Right renal cortex interstitium (tissue), 3 donors: Measurements from ENCODE around the gene EEPD1. TPM values are rescaled to one million over a fixed set of nuclear protein-coding genes. Genes with fewer than 3 reads are reported as not detected.
"Not testable (repeated sequence)": the region's sequence is repeated elsewhere in the genome, so short reads cannot be mapped to it uniquely, and the experiment has no call there.

Experiments
- DNase-seq, 3 donors: peaks; one replicate each; pipeline ENCODE4 v3.0.0-alpha.2; 2013; ENCODE audit warnings: low read depth in 3 of 3, low spot score in 2 of 3
- polyA plus RNA-seq, 3 donors: library from polyadenylated mRNA; unstranded; fragments of 120-200 nt; gene quantifications; one replicate each; pipeline ENCODE4 v1.2.1, GENCODE V29; 2013; ENCODE audit not compliant: insufficient read length in 3 of 3

The EEPD1 gene
- polyA plus RNA-seq, 3 donors = 6.0 to 6.4 (median 6.1) TPM

DNA sequence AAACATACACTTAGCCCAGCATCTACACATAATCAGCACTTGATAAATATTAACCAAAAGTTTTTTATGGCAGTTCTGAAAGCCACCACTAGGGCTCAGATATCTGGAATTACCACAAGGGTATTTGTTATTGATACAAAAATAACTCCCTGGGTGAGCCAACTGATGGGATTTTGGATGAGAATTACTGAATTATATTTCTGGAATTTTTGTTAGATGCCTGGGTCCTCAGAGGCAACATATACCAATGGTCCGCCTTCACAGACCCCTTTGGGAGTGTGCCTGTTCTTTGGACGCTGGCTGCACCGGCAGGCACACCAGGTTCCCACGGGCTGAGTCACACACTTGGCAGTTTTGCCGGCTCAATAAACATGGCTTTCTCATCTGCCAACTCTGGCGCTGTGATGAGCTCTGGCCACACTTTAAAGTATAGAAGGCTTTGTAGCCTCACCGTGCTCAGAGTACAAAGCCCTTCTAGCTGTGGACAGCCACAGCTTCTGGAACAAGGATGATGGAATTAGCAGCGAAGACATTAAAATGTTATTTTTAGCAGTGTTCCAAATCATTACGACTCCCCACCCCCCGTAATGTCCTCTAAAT, 24.5 kb upstream of the EEPD1 start:
- no peak for DNase-seq

GRCh38 chr7:36129048-36129534, 24.0 kb upstream of the EEPD1 start:
- DNase-seq = no peak

GRCh38 chr7:36130236-36130945, 22.7 kb upstream of the EEPD1 start:
- DNase-seq = no peak

DNA sequence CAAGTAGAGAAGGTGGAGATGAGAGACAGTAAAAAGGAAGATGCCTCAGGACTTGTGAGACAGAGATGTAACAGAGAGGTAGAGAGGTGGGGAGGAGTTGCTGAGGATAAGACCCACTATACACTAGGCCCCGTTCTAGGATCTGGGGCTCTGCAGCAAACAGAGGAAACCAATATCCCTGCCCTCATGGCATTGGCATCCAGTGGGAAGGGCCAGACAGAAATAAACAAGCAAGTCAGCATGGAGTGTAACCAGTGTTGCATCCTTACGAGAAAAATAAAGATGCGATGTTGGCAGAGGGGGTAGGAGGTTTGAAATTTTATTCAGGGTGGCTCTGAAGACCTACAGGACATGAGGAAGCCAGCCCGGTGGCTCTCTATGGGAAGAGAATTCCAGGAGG, 22.0 kb upstream of the EEPD1 start:
- DNase-seq = no peak

GRCh38 chr7:36131499-36131898, 21.6 kb upstream of the EEPD1 start:
- no peak for DNase-seq

DNA sequence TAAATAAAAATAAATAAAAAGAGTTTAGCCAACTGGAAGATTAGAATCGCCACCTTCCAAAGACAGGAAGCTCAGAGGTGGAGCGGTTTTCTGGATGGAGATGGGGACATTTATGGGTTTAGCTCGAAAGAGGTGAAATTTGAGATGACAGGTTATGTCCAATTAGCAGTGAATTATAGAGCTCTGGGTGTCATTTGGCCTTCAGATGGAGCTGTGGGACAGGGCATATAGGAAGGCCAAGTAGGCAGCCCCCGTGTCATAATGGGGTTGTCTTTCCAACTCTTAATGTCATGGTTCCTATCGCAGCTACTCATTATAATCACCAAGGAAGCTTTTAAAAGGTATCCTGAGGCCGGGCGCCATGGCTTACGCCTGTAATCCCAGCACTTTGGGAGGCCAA, 21.0 kb upstream of the EEPD1 start:
- no peak for DNase-seq

DNA sequence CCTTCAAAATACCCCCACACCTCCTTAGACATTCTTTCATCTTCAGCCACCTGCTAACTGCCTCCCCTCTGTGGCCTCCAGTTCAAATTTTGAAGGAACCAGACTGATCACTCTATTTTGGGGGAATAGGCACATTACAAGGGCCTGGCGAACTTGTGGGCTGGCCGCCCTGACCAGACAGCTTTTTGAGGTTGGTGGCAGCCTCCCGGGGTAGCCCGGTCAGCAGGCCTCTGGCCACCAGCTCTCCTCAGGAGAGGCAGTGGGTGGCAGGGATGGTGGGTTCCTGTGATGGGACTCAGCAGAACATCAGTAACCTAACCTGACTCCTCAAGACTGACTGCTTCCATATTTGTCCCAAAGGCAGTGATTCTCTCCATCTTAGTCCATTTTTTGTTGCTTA, 17.4 kb upstream of the EEPD1 start:
- DNase-seq = no peak

- DNase-seq = no peak
These were observed 15.8 kb upstream of the EEPD1 start for GRCh38 chr7:36137258-36137657.

DNA sequence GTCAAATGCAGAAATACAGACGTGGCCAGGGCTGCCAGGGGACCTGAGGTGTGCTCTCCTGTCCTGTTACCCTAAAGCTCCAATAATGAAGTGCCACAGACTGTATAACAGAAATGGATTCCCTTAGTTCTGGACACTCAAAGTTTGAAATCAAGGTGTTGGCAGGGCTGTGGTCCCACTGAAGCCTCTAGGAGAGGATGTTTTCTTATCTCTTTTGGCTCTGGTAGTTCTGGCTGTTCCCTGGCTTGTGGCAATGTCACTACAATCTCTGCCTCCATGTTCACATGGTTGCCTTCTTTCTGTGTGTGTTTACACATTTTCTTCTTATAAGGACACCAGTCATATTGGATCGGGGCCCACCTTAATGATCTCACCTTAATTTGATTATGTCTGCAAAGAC, 15.3 kb upstream of the EEPD1 start:
- DNase-seq = no peak

DNA sequence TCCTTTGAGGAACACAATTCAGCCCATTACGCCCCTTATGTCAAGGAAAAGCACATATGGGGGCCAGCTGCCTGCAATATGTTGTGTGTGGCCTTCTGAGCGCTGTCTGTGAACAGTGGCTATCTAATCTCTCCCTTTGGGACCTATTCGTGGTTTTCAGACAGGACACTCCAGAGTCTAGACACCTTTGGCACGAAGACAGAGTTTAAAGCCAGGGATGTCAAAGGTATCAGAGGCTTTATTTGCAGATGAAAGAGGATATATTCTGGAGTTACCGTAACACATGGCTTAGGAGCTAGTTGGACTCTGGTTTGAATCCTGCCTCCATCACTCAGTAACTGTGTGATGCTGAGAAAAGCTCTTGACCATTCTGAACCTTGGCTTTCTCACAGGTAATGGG, 14.8 kb upstream of the EEPD1 start:
- DNase-seq = no peak

DNA sequence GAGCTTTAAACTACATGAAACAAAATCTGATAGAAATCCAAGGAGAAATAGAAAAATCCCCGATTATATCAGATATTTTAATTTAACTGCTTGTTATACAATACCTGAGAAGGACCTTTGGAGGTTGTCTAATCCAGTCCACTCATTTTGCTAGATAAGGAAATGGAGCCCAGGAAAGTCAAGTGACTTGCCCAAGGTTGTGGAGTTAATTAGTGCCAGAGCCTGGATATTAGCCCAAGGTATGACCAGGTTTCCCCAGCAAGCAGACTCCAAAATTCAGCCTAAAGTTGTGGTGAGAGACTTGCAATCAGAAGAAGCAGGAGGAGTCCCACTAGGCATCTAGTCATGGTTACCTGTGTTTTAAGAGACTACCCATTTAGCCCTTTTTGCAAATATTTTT, 11.7 kb upstream of the EEPD1 start:
- no peak for DNase-seq

DNA sequence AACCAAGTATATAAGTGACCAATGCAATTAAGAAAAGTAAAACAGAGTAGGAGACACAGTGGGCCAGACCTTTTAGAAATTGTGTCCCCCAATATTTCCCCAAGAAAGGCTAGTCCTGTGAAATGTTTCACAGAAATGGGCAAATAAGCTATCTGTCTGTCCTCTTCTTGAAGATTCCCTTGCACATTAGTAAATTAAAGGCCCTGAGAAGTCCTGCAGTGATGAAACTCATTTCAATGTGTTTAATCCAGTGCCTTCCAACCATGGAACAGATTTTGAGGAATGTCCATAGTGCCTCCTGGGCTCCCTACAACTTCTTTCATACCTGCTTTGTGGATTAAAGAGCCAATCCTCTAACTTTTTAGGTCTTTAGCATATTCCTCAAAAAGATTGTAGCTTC, 11.2 kb upstream of the EEPD1 start:
- DNase-seq = no peak

DNA sequence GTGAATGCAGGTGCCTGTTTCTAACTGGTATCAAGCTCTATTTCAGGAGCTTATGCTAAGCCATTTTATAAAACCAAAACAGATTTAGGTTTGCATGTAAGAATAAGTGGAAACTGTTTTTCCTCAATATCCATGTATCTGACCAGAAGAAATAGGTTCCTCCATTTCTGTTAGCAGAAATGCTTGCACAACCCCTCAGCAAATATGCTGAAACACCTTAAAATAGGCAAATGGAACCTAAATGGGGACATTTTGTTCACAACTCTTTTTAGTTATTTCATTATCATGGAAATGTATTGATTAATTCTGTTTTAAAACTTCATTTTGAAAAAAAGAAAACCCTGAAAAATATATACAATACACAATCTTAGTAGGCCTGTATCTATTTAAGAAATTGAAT, 8.9 kb upstream of the EEPD1 start:
- no peak for DNase-seq

GRCh38 chr7:36145686-36146085, 7.4 kb upstream of the EEPD1 start:
- no peak for DNase-seq

- DNase-seq = no peak
These were observed 5.7 kb upstream of the EEPD1 start for GRCh38 chr7:36147361-36147760.

GRCh38 chr7:36148422-36149065, 4.5 kb upstream of the EEPD1 start:
- no peak for DNase-seq

DNA sequence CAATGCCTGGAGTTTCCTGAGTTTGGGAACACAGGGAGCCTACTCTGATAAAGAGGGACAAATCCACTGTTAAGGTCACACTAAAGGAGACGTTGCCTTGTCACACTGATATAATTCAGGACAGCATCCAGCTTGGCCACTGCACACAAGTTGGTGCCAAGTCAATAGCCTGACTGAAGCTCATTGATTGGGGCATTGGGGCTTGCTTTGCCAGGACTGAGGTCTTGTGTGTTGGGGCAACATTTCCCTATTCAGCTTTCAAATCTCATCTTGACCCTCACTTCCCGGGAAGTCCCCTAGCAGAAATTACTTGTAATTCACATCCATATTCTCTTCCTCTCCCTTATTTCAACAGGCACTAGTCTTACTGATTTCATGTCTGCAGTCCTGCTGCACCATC, 3.8 kb upstream of the EEPD1 start:
- DNase-seq = not testable (repeated sequence)

DNA sequence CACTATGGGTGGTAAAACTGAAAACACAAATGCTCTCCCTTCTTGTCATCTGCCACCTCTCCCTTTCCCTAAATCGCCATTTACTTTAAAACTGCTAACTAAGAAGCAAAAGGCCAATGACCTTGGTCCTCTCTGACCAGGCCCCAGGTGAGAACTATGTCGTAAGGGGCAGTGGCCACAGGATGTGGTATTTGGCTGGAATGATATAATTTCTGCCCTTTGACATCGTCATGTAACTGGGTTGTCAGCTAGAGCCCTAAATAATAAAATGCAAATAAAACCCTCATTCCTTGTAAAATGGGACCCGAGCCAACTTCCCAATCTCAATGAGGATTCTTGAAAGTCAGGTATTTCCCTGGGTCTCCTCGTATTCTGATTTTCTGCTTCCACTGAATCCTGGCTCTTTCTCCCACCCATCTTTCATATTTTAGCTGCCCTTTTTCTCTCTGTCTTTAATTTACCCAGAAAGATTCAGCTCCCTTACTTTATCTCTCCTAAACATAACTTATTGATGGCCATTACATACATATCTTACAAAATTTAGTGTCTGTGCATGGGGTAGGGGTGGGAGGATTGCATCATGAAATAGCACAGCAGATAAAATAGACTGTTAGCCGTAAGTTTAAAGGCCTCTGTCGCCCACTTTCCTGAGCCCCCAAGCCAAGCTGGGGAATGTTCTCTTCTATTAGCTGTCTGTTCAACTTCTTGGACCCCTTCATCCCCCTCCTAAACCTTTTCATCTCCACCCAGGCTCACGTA, 3.2 kb upstream of the EEPD1 start:
- DNase-seq = no peak

DNA sequence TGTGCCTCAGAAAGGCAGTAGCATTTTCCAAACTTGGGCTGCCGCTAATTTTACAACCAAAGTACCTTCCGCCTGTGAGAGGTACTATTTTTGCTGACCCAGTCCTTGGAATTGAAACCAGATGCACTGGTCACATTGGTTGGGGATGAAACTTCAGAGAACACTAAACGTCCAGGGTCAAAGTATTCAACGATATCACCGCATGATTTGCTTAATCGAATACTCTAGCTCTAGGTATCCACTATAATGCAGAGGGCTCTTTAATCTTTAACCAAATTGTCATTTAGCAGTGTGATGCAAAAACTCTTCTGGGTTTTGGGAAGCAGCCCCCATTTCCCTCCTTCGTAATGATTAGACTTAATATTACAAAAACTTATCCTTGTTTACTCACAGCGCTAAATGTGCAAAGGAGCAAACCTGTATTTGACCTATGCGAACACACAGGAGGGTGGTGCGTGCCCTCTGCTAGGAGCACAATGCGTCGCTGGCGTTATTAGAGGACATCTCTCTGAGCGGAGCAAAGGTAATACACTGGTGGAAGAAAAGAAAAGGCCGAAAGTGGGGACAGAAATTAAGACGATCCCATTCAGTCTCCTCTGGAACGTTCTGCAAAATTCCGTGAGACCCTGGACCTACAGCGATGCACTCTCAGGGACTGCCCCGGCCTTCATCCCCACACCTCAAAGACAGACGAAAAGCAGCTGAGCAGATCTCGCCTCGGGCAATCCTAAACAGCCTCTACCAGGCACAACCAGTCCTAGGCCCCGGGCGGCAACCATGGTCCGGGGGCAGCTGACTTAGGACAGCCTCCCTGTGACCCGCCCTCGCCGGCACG, 916 bp upstream of the EEPD1 start:
- no peak for DNase-seq

- no peak for DNase-seq
These were observed 580 bp downstream of the EEPD1 start for GRCh38 chr7:36153571-36154097.
